HG03342 (cell line): ENCODE measurements around the gene KRT7.

ENCODE experiments used
- ATAC-seq: cut with Tn5 transposase; IDR thresholded peaks from one replicate; pipeline ENCODE4 v1.9.1; 2021; ENCODE audit warnings: mild to moderate bottlenecking, moderate library complexity; ENCODE audit not compliant: unreplicated experiment

The KRT7 gene

GRCh38 chr12:52296572-52297215, 63.7 kb downstream of the KRT7 start:
- no peak for ATAC-seq
